Tibial artery (tissue), 4 donors: ENCODE data around the gene ARMCX2.

Experiments
- DNase-seq, 2 donors: peaks; one replicate each; pipeline ENCODE4 v3.0.0-alpha.2; 2019
- H3K27ac ChIP-seq, 2 donors: fragments of 200-600 bp; sonication (generic) in 1 of 2; 1 replicate in 1 of 2; 2 replicates in 1 of 2; pipeline ENCODE4 v1.5.1; 2018 to 2019; ENCODE audit warnings: mild to moderate bottlenecking in 1 of 2
- H3K27me3 ChIP-seq, 2 donors: fragments of 200-600 bp; sonication (generic) in 1 of 2; one replicate each; pipeline versions ENCODE4 v1.5.1 to v1.6.0; 2016 to 2019
- H3K36me3 ChIP-seq, 3 donors: fragments of 200-600 bp; sonication (generic) in 2 of 3; one replicate each; pipeline ENCODE4 v1.5.1; 2016 to 2019; ENCODE audit warnings: mild to moderate bottlenecking in 2 of 3
- H3K4me1 ChIP-seq, 4 donors: fragments of 200-600 bp; sonication (generic) in 2 of 4; 1 replicate in 3 of 4; 2 replicates in 1 of 4; pipeline ENCODE4 v1.5.1; 2016 to 2019
- H3K4me3 ChIP-seq, 2 donors: fragments of 200-600 bp; sonication (generic) in 1 of 2; 1 replicate in 1 of 2; 2 replicates in 1 of 2; pipeline ENCODE4 v1.5.1; 2018 to 2019; ENCODE audit warnings: mild to moderate bottlenecking in 2 of 2
- H3K9me3 ChIP-seq, 3 donors: fragments of 200-600 bp; sonication (generic) in 1 of 3; one replicate each; pipeline ENCODE4 v1.5.1; 2016 to 2019
- intact Hi-C: fragments of 100-400 bp; cut with DNase I; formaldehyde crosslinking; loops from one replicate; pipeline ENCODE4 v1.15.0; 2023; ENCODE audit warnings: low total_unique reads
- TF ChIP-seq, protein P1 (sequence below), 2 experiments: fragments of 200-600 bp in 1 of 2; fragments of 450-650 bp in 1 of 2; IDR thresholded peaks; one replicate each; pipeline ENCODE4 v1.5.1; 2017 to 2019; ENCODE audit warnings: antibody characterized with exemption in 2 of 2, mild to moderate bottlenecking in 1 of 2, moderate library complexity in 1 of 2

The ARMCX2 gene

DNA sequence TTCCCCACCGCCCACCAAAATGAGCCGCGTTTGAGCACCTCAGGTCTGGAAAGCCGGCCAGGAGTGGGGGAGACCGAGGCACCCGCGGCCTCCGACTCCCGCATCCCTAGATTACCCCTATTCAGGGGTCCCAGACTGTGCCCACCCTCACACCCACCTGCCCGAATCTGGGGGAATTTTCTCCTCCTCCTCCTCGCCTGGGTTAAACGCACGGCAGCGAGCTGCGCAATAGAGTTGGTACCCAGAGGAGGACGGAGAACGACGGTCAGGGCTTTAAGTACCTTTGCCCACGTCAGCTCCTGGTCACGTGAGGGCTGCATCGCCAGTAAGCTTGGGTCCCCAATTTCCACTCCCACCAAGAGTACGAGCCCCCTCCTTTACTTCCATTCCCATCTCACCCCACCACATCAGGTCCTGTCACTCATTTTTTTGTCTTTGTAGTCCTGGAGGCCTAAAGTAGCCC lies at the start of gene ARMCX2:
TSS of gene ARMCX2 (minus strand) at position 250 of the 463 bp plus-strand sequence. CDS start 2,262 bp downstream, outside the sequence.
- Histone ChIP-seq H3K27ac (peak within 1 kb of the TSS; percentile 84 to 89), H3K9me3 (no peaks in the 10 kb centered on the region), H3K36me3 (peaks cover 4 to 13% (median 10%) of the 10 kb centered on the region in 3 donors), H3K4me3 (peak within 1 kb of the TSS; percentile 68 to 69), H3K4me1 (peaks cover 0 to 17% (median 4%) of the 10 kb centered on the region in 4 donors), H3K27me3 (no peaks in the 10 kb centered on the region)
- TF ChIP-seq, protein P1, sequence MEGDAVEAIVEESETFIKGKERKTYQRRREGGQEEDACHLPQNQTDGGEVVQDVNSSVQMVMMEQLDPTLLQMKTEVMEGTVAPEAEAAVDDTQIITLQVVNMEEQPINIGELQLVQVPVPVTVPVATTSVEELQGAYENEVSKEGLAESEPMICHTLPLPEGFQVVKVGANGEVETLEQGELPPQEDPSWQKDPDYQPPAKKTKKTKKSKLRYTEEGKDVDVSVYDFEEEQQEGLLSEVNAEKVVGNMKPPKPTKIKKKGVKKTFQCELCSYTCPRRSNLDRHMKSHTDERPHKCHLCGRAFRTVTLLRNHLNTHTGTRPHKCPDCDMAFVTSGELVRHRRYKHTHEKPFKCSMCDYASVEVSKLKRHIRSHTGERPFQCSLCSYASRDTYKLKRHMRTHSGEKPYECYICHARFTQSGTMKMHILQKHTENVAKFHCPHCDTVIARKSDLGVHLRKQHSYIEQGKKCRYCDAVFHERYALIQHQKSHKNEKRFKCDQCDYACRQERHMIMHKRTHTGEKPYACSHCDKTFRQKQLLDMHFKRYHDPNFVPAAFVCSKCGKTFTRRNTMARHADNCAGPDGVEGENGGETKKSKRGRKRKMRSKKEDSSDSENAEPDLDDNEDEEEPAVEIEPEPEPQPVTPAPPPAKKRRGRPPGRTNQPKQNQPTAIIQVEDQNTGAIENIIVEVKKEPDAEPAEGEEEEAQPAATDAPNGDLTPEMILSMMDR (IDR thresholded peaks at IDR 0.05): no peak
- DNase-seq: peak; percentile 37 to 79
- intact Hi-C loops: no loop called here

DNA sequence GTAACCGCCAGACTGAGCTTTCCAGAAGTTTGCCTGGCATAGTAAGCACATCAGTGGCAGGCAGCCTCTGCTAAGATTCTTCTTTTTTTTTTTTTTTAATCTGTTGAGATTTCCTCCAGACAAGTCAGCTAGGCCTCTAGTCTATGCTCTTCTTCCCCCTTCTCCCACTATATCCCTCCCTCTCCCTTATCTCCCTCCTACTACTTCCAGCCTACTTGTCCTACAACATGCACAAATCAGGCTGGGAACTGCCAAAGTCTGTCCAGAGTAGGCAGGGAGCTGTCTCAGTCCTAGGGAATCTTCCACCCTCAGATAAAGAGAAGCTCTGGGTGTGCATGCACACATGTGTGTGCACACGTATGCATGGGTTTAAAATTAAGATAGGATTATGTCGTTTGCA lies 49.7 kb upstream of the ARMCX2 start:
- intact Hi-C loops: no loop called here
- H3K36me3 ChIP-seq: no peaks in the 10 kb centered on the region
- H3K27me3 ChIP-seq: no peaks in the 10 kb centered on the region
- no peak overlapping the region for H3K4me3 ChIP-seq
- no peak overlapping the region for H3K27ac ChIP-seq
- no peak for DNase-seq
- TF ChIP-seq, protein P1 (IDR thresholded peaks at IDR 0.05): no peak
- H3K4me1 ChIP-seq: no peaks in the 10 kb centered on the region
- H3K9me3 ChIP-seq: no peaks in the 10 kb centered on the region

DNA sequence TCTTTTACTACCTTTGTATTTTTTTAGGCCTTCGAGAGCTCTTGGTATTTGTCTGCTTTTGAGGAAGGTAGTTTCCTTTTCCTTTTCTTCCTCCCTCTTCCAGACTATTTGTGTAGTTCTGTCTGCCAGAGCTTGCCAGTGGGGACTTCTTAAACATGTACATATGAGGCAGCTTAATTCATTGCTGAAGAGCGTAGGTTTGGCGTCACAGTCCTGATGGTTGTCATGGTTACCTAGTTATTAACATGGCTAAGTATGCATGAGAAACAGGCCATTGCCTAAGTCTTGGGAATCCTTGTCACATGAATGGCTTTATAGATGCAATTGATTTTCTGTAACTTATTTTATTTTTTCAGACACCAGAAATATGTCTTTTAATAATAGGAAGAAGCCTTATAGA lies 48.5 kb upstream of the ARMCX2 start:
- H3K36me3 ChIP-seq: no peaks in the 10 kb centered on the region
- no peaks in the 10 kb centered on the region for H3K27me3 ChIP-seq
- TF ChIP-seq, protein P1 (IDR thresholded peaks at IDR 0.05): no peak
- no peaks in the 10 kb centered on the region for H3K4me1 ChIP-seq
- intact Hi-C loops: no loop called here
- no peak overlapping the region for H3K4me3 ChIP-seq
- no peaks in the 10 kb centered on the region for H3K9me3 ChIP-seq
- no peak for DNase-seq
- H3K27ac ChIP-seq: no peak overlapping the region

DNA sequence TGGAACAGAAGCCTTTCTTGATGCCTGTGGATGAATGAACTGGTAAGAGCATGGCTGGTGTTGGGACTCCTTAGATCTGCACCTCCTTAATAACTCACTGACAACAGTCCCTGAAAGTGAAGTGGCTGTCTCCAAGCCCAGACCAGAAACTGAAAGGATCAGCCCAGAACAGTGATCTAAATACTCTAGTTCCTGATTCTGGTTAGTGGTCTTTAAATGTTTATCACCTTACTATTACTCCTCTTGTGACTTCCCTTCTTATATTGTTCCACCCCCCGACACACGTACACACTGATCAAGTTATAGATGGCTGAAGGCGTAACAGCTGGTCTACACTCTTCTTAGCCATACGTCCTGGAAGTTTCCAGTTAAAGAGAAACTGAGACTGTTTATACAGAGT lies 33.8 kb upstream of the ARMCX2 start:
- H3K27ac ChIP-seq: no peak overlapping the region
- intact Hi-C loops: no loop called here
- no peak for DNase-seq

DNA sequence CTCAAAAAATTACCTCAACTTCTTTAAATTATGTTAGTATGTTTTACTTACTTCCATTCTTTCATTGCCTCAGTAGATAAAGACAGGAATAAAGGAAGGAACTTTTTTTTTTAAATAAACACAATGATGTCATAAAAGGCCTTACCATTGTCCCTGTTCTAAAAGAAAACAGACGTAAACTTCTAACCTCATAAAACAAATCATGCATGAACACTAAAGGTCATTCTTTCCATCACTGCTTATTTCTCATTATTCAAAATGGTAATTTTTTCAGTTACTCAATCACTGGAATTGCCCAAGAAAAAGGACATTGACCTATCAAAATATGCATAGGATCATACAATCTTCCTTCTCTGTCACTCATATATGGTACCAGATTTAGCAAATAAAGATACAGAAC lies 32.2 kb upstream of the ARMCX2 start:
- DNase-seq: no peak
- no peaks in the 10 kb centered on the region for H3K36me3 ChIP-seq
- H3K27me3 ChIP-seq: no peaks in the 10 kb centered on the region
- H3K4me1 ChIP-seq: no peaks in the 10 kb centered on the region
- no peak overlapping the region for H3K27ac ChIP-seq
- no peak overlapping the region for H3K4me3 ChIP-seq
- intact Hi-C loops: no loop called here
- TF ChIP-seq, protein P1 (IDR thresholded peaks at IDR 0.05): no peak
- H3K9me3 ChIP-seq: no peaks in the 10 kb centered on the region

More for the DNA sequence above, 33.8 kb upstream of the ARMCX2 start:
- TF ChIP-seq, protein P1 (IDR thresholded peaks at IDR 0.05): no peak
- Histone ChIP-seq H3K9me3 (no peaks in the 10 kb centered on the region), H3K27me3 (no peaks in the 10 kb centered on the region), H3K4me1 (no peaks in the 10 kb centered on the region), H3K36me3 (no peaks in the 10 kb centered on the region), H3K4me3 (no peak overlapping the region)

DNA sequence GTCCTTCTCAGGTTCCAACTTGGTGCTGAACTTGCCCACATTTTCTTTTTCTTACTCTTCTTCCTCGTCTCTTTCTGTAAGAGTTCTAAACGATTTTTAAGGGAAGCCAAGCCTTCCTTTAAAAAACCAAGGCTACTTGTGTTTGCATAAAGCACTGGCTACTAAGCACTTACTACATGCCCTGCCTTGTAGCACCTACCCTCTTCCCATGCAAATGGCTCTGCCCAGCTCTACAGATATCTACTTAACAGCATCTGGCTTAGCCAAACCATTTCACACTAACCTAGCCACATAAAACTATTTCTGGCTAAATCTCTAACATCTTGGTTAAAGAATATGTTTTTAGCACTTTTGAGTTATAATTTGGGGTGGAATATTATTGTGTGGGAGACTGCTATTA lies 26.9 kb upstream of the ARMCX2 start:
- intact Hi-C loops: no loop called here
- H3K9me3 ChIP-seq: no peaks in the 10 kb centered on the region
- H3K36me3 ChIP-seq: no peaks in the 10 kb centered on the region
- H3K27me3 ChIP-seq: no peaks in the 10 kb centered on the region
- H3K4me3 ChIP-seq: no peak overlapping the region
- H3K27ac ChIP-seq: peak overlapping the region in 1 of 2 donors; percentile 28
- H3K4me1 ChIP-seq: no peaks in the 10 kb centered on the region
- TF ChIP-seq, protein P1 (IDR thresholded peaks at IDR 0.05): no peak
- no peak for DNase-seq
